Esophagus squamous epithelium (tissue), 4 donors: ENCODE measurements around the gene CDH13.

Source experiments
- CTCF ChIP-seq, 6 experiments: fragments of 450-650 bp in 4 of 6; fragments of 200-600 bp in 2 of 6; sonication (generic) in 2 of 6; IDR thresholded peaks; one replicate each; pipeline ENCODE4 v1.5.1; 2016 to 2019; ENCODE audit warnings: antibody characterized with exemption in 6 of 6, mild to moderate bottlenecking in 4 of 6, moderate library complexity in 4 of 6
- POLR2A ChIP-seq, 4 donors: fragments of 450-650 bp; IDR thresholded peaks; one replicate each; pipeline ENCODE4 v1.6.1; 2017; ENCODE audit warnings: antibody characterized with exemption in 4 of 4, mild to moderate bottlenecking in 4 of 4, moderate library complexity in 3 of 4

GRCh38 chr16:83830769-83831455, 1204.1 kb downstream of the CDH13 start:
- TF ChIP-seq CTCF (IDR thresholded peaks at IDR 0.05) (no peak), POLR2A (IDR thresholded peaks at IDR 0.05) (no peak)
